IPS-NIHi11 (cell line): Measurements from ENCODE around the gene ZNF554.

Experiments
- DNase-seq: peaks from one replicate; pipeline ENCODE4 v3.0.0; 2012; ENCODE audit warnings: mixed read lengths, low spot score

ZNF554 gene

GRCh38 chr19:2807379-2808128, 12.1 kb upstream of the ZNF554 start:
- peak; percentile 16 for DNase-seq

GRCh38 chr19:2808129-2808941, 11.3 kb upstream of the ZNF554 start:
- DNase-seq = no peak

GRCh38 chr19:2809387-2810140, 10.1 kb upstream of the ZNF554 start:
- DNase-seq = no peak

- DNase-seq = peak; percentile 20
Observed at GRCh38 chr19:2810141-2811091, 9.3 kb upstream of the ZNF554 start.

- no peak for DNase-seq
Observed at GRCh38 chr19:2811221-2811722, 8.4 kb upstream of the ZNF554 start.

- DNase-seq = peak; percentile 10
Observed at GRCh38 chr19:2811735-2812413, 7.8 kb upstream of the ZNF554 start.

- peak; percentile 22 for DNase-seq
Observed at GRCh38 chr19:2812414-2813234, 7.0 kb upstream of the ZNF554 start.

- peak; percentile 19 for DNase-seq
Observed at GRCh38 chr19:2813235-2814160, 6.2 kb upstream of the ZNF554 start.

- no peak for DNase-seq
Observed at GRCh38 chr19:2814426-2814825, 5.2 kb upstream of the ZNF554 start.

GRCh38 chr19:2815191-2815614, 4.5 kb upstream of the ZNF554 start:
- peak; percentile 11 for DNase-seq

- DNase-seq = peak; percentile 11
Observed at GRCh38 chr19:2815923-2816322, 3.7 kb upstream of the ZNF554 start.

GRCh38 chr19:2816641-2817040, 3.0 kb upstream of the ZNF554 start:
- DNase-seq = no peak

- DNase-seq = peak; percentile 16
Observed at GRCh38 chr19:2817237-2817829, 2.3 kb upstream of the ZNF554 start.

GRCh38 chr19:2820112-2820702, 539 bp downstream of the ZNF554 start:
- no peak for DNase-seq

GRCh38 chr19:2822846-2823245, 3.2 kb downstream of the ZNF554 start:
- no peak for DNase-seq

GRCh38 chr19:2823646-2824045, 4.0 kb downstream of the ZNF554 start:
- DNase-seq = no peak

GRCh38 chr19:2824129-2824528, 4.5 kb downstream of the ZNF554 start:
- DNase-seq = no peak

- DNase-seq = no peak
Observed at GRCh38 chr19:2827022-2827421, 7.4 kb downstream of the ZNF554 start.
